T-helper 2 cell treated with Interferon-gamma antibody and Interleukin-4, amounts not matched to agents 5 μg/mL and 100 μg/mL, for 36 hours (primary cell): ENCODE data around the gene HSPH1.

Experiments
- DNase-seq: peaks from one replicate; pipeline ENCODE4 v3.0.0; 2021; ENCODE audit warnings: low spot score
- H3K27ac Mint-ChIP-seq: one replicate; pipeline ENCODE4 v1.8.0; 2021; ENCODE audit warnings: mild to moderate bottlenecking, mixed read lengths
- H3K27me3 Mint-ChIP-seq: one replicate; pipeline ENCODE4 v1.8.0; 2021; ENCODE audit warnings: low read depth, mixed read lengths
- H3K36me3 Mint-ChIP-seq: one replicate; pipeline ENCODE4 v1.8.0; 2021; ENCODE audit warnings: low read depth, mixed read lengths
- H3K4me1 Mint-ChIP-seq: one replicate; pipeline ENCODE4 v1.8.0; 2021; ENCODE audit warnings: low read depth, mixed read lengths
- H3K4me3 Mint-ChIP-seq: one replicate; pipeline ENCODE4 v1.8.0; 2022; ENCODE audit warnings: mild to moderate bottlenecking, moderate library complexity, mixed read lengths
- H3K9me3 Mint-ChIP-seq: one replicate; pipeline ENCODE4 v1.8.0; 2021; ENCODE audit warnings: mixed read lengths

HSPH1 gene

DNA sequence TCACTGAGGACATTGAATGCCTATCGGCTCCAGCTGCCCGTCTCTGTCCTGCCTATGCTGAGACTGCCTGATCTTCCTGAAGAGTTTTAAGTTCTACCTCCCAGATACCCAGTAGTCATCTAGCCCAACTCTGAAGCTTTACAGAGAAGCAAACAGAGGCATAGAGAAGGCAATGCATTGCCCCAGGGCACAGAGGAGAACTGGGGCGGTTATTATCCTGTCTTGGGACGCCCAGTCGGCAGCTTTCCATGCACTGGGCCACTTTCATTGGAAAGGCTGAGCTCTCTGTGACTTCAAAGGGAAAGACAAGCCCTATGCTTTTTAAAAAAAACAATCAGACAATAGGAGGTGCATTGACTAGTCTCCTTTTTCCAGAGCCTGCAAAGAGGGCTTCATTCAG, 71.6 kb downstream of the HSPH1 start:
- no peaks in the 10 kb centered on the region for H3K36me3 Mint-ChIP-seq

DNA sequence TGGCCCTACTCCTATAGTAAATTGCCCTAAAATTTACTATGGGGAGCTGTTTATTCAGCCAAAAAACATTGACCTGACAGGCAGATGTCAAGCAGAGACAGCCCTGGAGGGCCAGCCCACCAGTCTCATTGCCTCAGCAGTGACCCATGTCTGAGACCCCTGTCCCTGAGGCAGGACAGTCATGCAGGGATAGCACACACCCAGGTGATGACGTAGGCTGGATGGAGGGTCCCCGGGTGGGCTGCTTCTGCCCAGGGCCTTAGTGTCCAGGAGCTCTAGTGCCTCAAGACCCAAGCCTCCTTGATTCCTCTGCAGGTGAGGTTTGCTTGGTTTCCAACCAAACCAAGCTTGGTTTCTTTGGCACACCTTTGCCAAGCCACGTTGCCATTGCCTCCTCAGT, 72.1 kb downstream of the HSPH1 start:
- Mint-ChIP-seq H3K27me3 (peaks cover 14% of the 10 kb centered on the region), H3K4me1 (no peaks in the 10 kb centered on the region), H3K36me3 (no peaks in the 10 kb centered on the region), H3K4me3 (no peak overlapping the region), H3K27ac (no peak overlapping the region), H3K9me3 (no peaks in the 10 kb centered on the region)
- no peak for DNase-seq

More for the DNA sequence above, 71.6 kb downstream of the HSPH1 start:
- H3K4me1 Mint-ChIP-seq = no peaks in the 10 kb centered on the region
- H3K4me3 Mint-ChIP-seq = no peak overlapping the region
- H3K27me3 Mint-ChIP-seq = peaks cover 12% of the 10 kb centered on the region
- no peak overlapping the region for H3K27ac Mint-ChIP-seq
- DNase-seq = no peak
- H3K9me3 Mint-ChIP-seq = no peaks in the 10 kb centered on the region

DNA sequence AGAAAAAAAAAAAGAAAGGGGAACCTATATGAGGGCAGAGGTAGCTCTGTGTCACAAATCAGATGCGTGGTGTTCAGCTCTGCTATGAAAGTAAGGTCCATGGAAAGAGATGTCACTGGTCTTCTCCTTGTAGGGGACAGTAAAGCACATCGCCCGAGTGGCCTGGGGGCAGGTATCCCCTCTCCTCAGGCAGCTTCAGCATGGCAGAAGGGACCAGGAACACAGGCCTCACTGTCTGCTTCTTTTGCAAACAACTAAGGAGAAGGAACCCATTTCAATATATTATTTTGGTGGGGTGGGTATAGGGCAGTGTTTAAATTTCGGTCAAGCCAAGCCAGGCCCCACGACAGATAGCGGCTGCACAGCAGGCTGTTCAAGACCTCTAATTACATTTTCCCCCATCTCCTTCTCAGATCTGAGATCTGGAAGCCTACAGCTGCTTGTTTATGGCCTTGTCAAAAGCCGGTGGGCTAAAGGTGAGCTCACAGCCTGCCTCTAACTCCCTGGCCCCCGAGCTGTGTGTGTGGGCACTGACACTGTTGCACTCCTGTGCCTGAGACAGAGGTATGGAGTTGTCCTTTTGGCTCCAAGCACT, 72.8 kb downstream of the HSPH1 start:
- H3K27ac Mint-ChIP-seq = no peak overlapping the region
- no peaks in the 10 kb centered on the region for H3K36me3 Mint-ChIP-seq
- H3K27me3 Mint-ChIP-seq = peaks cover 20% of the 10 kb centered on the region
- H3K9me3 Mint-ChIP-seq = no peaks in the 10 kb centered on the region
- no peak for DNase-seq
- H3K4me3 Mint-ChIP-seq = no peak overlapping the region
- H3K4me1 Mint-ChIP-seq = no peaks in the 10 kb centered on the region
